GM12801 (cell line): ENCODE measurements around the gene TPM3.

Source experiments
- CTCF ChIP-seq: IDR thresholded peaks from one replicate; pipeline ENCODE4 v1.5.1; 2011; ENCODE audit warnings: control low read depth; ENCODE audit not compliant: insufficient read length; ENCODE audit errors: extremely low read depth

TPM3 gene

DNA sequence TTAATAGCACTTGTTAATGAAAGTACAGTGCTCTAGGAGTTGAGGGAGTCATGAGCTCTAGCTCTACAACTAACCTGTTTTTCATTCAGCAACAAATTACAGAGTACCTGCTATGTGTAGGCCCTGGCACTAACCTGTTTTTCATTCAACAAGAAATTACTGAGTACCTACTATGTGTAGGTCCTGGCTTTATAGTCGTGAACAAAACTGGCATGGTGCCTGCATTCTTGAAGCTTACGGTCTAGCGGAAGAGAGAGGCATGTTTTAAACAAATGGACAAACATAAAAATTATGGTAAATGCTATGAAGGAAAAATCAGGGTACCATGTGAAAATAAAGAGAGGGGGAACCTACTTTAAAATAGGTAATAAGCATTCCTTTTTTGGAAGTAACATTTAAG, 26.6 kb upstream of the TPM3 start:
- TF ChIP-seq CTCF: no peak

GRCh38 chr1:154213274-154213673, 21.4 kb upstream of the TPM3 start:
- TF ChIP-seq CTCF: no peak

- TF ChIP-seq CTCF: no peak
Observed at GRCh38 chr1:154212083-154212482, 20.2 kb upstream of the TPM3 start.

GRCh38 chr1:154208677-154209388, 16.9 kb upstream of the TPM3 start:
- no peak for TF ChIP-seq CTCF

- TF ChIP-seq CTCF: no peak
Observed at GRCh38 chr1:154207262-154207661, 15.4 kb upstream of the TPM3 start.

DNA sequence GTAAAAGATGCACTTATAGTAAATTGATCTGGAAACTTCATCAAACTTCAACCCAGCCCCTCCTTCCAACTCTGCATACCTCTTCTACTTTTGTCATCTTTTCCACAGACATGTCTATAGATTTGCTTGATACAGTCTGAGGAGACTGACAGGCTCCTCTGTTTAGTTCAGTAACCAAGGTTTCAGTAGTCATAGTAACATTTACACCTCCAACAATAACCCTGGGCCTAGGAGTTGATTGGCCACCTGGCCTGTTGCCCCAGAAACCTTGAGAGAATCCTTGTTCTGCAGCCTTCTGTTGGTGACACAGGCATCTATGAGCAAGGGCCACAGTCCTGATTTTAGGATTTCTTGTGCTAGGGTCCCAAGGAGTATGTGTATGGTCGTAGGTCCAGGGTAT, 14.3 kb upstream of the TPM3 start, which contains the start of gene CFAP141:
CFAP141 (minus strand) TSS at position 138 of the 400 bp plus-strand sequence; CDS start at position 112, 26 bp downstream.
- no peak for TF ChIP-seq CTCF

GRCh38 chr1:154199563-154199879, 7.6 kb upstream of the TPM3 start:
- TF ChIP-seq CTCF: no peak
